ENCODE data around the gene RBM3.

The RBM3 gene

GRCh38 chrX:48626401-48627298, 52.4 kb downstream of the RBM3 start:
- no peak for DNase-seq
